Measurements from ENCODE around the gene SIGLEC11. TPM values are rescaled to one million over a fixed set of nuclear protein-coding genes. Genes with fewer than 3 reads are reported as not detected.

Gene SIGLEC11
- polyA plus RNA-seq, 1 donor from 2014 or later, result not detected

GRCh38 chr19:49940482-49940791 lies 20.5 kb downstream of the SIGLEC11 start:
- Histone ChIP-seq H3K27ac (ENCODE audit: low read length) (no peak overlapping the region), H3K9me2 (ENCODE audit: insufficient read depth, low read length) (no peaks in the 10 kb centered on the region), H3K9ac (ENCODE audit: low read length) (no peak overlapping the region), H3K27me3 (ENCODE audit: insufficient read depth, low read depth, low read length) (no peaks in the 10 kb centered on the region), H4K20me1 (ENCODE audit: insufficient read depth) (no peaks in the 10 kb centered on the region), H3K4me3 (ENCODE audit: low read length) (no peak overlapping the region), H3K79me2 (replicated peaks; ENCODE audit: insufficient read depth, low read length) (no peaks in the 10 kb centered on the region), H3K9me3 (ENCODE audit: low read length) (no peaks in the 10 kb centered on the region), H2AFZ (ENCODE audit: low read depth, low read length) (no peak overlapping the region), H3F3A (ENCODE audit: insufficient read depth, low read length, poor library complexity, severe bottlenecking) (no peaks in the 10 kb centered on the region), H3K36me3 (ENCODE audit: insufficient read depth, low read length) (no peaks in the 10 kb centered on the region), H3K4me2 (ENCODE audit: low read length) (no peak overlapping the region)
- TF ChIP-seq CTCF (IDR thresholded peaks at IDR 0.05; ENCODE audit: poor library complexity, severe bottlenecking) (no peak), EZH2 (IDR thresholded peaks at IDR 0.05; ENCODE audit: borderline replicate concordance, insufficient read depth, low read length, poor library complexity, severe bottlenecking) (no peak), TAF1 (IDR thresholded peaks at IDR 0.05; ENCODE audit: low read depth) (no peak), SMC3 (conservative IDR thresholded peaks at IDR 0.05; ENCODE audit: poor library complexity) (no peak), MXI1 (conservative IDR thresholded peaks at IDR 0.05; ENCODE audit: poor library complexity, severe bottlenecking) (no peak), EP300 (conservative IDR thresholded peaks at IDR 0.05; ENCODE audit: poor library complexity, severe bottlenecking) (no peak), POLR2AphosphoS5 (IDR thresholded peaks at IDR 0.05) (no peak)
- TF ChIP-seq, protein P1, sequence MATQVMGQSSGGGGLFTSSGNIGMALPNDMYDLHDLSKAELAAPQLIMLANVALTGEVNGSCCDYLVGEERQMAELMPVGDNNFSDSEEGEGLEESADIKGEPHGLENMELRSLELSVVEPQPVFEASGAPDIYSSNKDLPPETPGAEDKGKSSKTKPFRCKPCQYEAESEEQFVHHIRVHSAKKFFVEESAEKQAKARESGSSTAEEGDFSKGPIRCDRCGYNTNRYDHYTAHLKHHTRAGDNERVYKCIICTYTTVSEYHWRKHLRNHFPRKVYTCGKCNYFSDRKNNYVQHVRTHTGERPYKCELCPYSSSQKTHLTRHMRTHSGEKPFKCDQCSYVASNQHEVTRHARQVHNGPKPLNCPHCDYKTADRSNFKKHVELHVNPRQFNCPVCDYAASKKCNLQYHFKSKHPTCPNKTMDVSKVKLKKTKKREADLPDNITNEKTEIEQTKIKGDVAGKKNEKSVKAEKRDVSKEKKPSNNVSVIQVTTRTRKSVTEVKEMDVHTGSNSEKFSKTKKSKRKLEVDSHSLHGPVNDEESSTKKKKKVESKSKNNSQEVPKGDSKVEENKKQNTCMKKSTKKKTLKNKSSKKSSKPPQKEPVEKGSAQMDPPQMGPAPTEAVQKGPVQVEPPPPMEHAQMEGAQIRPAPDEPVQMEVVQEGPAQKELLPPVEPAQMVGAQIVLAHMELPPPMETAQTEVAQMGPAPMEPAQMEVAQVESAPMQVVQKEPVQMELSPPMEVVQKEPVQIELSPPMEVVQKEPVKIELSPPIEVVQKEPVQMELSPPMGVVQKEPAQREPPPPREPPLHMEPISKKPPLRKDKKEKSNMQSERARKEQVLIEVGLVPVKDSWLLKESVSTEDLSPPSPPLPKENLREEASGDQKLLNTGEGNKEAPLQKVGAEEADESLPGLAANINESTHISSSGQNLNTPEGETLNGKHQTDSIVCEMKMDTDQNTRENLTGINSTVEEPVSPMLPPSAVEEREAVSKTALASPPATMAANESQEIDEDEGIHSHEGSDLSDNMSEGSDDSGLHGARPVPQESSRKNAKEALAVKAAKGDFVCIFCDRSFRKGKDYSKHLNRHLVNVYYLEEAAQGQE (IDR thresholded peaks at IDR 0.05; ENCODE audit: borderline replicate concordance), result no peak

GRCh38 chr19:49939721-49940481 lies 21.1 kb downstream of the SIGLEC11 start:
- TF ChIP-seq EP300 (conservative IDR thresholded peaks at IDR 0.05; ENCODE audit: poor library complexity, severe bottlenecking), result no peak
- no peak for TF ChIP-seq RAD21 (conservative IDR thresholded peaks at IDR 0.05)
- TF ChIP-seq MXI1 (conservative IDR thresholded peaks at IDR 0.05; ENCODE audit: poor library complexity, severe bottlenecking), result no peak
- TF ChIP-seq, protein P1 (IDR thresholded peaks at IDR 0.05; ENCODE audit: borderline replicate concordance), result no peak
- TF ChIP-seq SMC3 (conservative IDR thresholded peaks at IDR 0.05; ENCODE audit: poor library complexity), result no peak
- TF ChIP-seq TAF1 (IDR thresholded peaks at IDR 0.05; ENCODE audit: low read depth), result no peak
- no peak for TF ChIP-seq EZH2 (IDR thresholded peaks at IDR 0.05; ENCODE audit: borderline replicate concordance, insufficient read depth, low read length, poor library complexity, severe bottlenecking)
- TF ChIP-seq CTCF (IDR thresholded peaks at IDR 0.05; ENCODE audit: poor library complexity, severe bottlenecking), result no peak
- TF ChIP-seq POLR2AphosphoS5 (IDR thresholded peaks at IDR 0.05), result no peak
- H2AFZ ChIP-seq (ENCODE audit: low read depth, low read length), result no peak overlapping the region
- H3K9ac ChIP-seq (ENCODE audit: low read length), result no peak overlapping the region
- H3K27me3 ChIP-seq (ENCODE audit: insufficient read depth, low read depth, low read length), result no peaks in the 10 kb centered on the region
- H3K4me3 ChIP-seq (ENCODE audit: low read length), result no peak overlapping the region
- no peaks in the 10 kb centered on the region for H3K36me3 ChIP-seq (ENCODE audit: insufficient read depth, low read length)
- H3K79me2 ChIP-seq (replicated peaks; ENCODE audit: insufficient read depth, low read length), result no peaks in the 10 kb centered on the region
- H3K9me2 ChIP-seq (ENCODE audit: insufficient read depth, low read length), result no peaks in the 10 kb centered on the region
- no peak overlapping the region for H3K4me2 ChIP-seq (ENCODE audit: low read length)
- no peak overlapping the region for H3K27ac ChIP-seq (ENCODE audit: low read length)
- no peaks in the 10 kb centered on the region for H3K9me3 ChIP-seq (ENCODE audit: low read length)
- H4K20me1 ChIP-seq (ENCODE audit: insufficient read depth), result no peaks in the 10 kb centered on the region
- H3F3A ChIP-seq (ENCODE audit: insufficient read depth, low read length, poor library complexity, severe bottlenecking), result no peaks in the 10 kb centered on the region

All from neural cell (in vitro differentiated cells).